Gastroesophageal sphincter (tissue), 4 donors: ENCODE measurements around the gene C20orf202. TPM values are rescaled to one million over a fixed set of nuclear protein-coding genes. Genes with fewer than 3 reads are reported as not detected.

Experiments
- ATAC-seq: fragments of 150-250 bp; one replicate; pipeline ENCODE4 v1.9.1; 2016; ENCODE audit warnings: mild to moderate bottlenecking, moderate library complexity
- H3K27ac ChIP-seq, 4 donors: fragments of 200-600 bp; sonication (generic) in 3 of 4; 1 replicate in 3 of 4; 2 replicates in 1 of 4; pipeline ENCODE4 v1.5.1; 2016 to 2019
- H3K27me3 ChIP-seq: fragments of 200-600 bp; sonication (generic); one replicate; pipeline ENCODE4 v1.5.1; 2019
- H3K36me3 ChIP-seq, 2 donors: fragments of 200-600 bp; sonication (generic); one replicate each; pipeline ENCODE4 v1.5.1; 2019; ENCODE audit warnings: control low read depth in 1 of 2
- H3K4me1 ChIP-seq, 3 donors: fragments of 200-600 bp; sonication (generic); 1 replicate in 2 of 3; 2 replicates in 1 of 3; pipeline ENCODE4 v1.5.1; 2016 to 2019; ENCODE audit warnings: control low read depth in 2 of 3
- H3K4me3 ChIP-seq, 2 donors: fragments of 200-600 bp; sonication (generic); one replicate each; pipeline ENCODE4 v1.5.1; 2019; ENCODE audit warnings: mild to moderate bottlenecking in 1 of 2, moderate library complexity in 1 of 2
- H3K9me3 ChIP-seq, 3 donors: fragments of 200-600 bp; sonication (generic); one replicate each; pipeline ENCODE4 v1.5.1; 2017 to 2019; ENCODE audit warnings: control low read depth in 2 of 3
- EP300 ChIP-seq: sonication (generic); formaldehyde crosslinking; IDR thresholded peaks from one replicate; pipeline ENCODE4 v1.6.1; 2017; ENCODE audit warnings: antibody characterized with exemption, mild to moderate bottlenecking
- POLR2A ChIP-seq, 2 donors: fragments of 450-650 bp; IDR thresholded peaks; one replicate each; pipeline ENCODE4 v1.6.1; 2017; ENCODE audit warnings: antibody characterized with exemption in 2 of 2, mild to moderate bottlenecking in 2 of 2, moderate library complexity in 1 of 2
- POLR2AphosphoS5 ChIP-seq: sonication (generic); formaldehyde crosslinking; IDR thresholded peaks from one replicate; pipeline ENCODE4 v1.6.1; 2017; ENCODE audit warnings: antibody characterized with exemption
- WGBS, 2 donors: methylation state at CpG; one replicate each; pipeline ENCODE4 v1.1.5; 2018; ENCODE audit warnings: low coverage in 1 of 2; 5-methylcytosine and 5-hydroxymethylcytosine counted together
- total RNA-seq, 4 donors: library from RNA; depleted of rRNA; stranded (reverse); fragments of >200 nt; gene quantifications; one replicate each; pipeline ENCODE4 v1.1.0, GENCODE V29; 2016
- TF ChIP-seq, protein P1 (sequence below), 4 experiments: fragments of 200-600 bp in 2 of 4; fragments of 450-650 bp in 2 of 4; sonication (generic) in 1 of 4; IDR thresholded peaks; one replicate each; pipeline ENCODE4 v1.5.1; 2017 to 2019; ENCODE audit warnings: antibody characterized with exemption in 4 of 4, mild to moderate bottlenecking in 2 of 4, moderate library complexity in 2 of 4

C20orf202 gene
- total RNA-seq, 4 donors from 2014 or later = 0.27 to 1.3 (median 0.62) TPM; not detected in 1

DNA sequence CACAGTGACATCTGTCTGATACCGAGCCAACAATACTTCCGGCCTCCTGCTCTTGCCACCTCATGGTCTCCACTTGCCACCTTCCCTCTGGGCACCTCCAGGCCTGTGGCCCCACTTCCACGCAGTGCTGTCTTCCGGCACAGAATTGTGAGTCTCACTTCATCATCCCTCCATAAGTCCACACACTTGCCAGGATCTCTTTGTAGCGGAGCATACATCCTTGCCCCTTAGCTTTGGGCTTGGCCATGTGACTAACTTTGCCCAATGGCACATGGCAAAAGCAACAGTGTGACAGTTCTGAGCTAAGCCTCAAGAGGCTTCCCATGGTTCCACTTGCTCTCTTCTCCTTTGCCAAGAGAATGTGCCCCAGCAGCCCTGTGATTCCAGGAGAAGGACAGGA, 4.5 kb upstream of the C20orf202 start:
- Histone ChIP-seq H3K9me3 (no peaks in the 10 kb centered on the region), H3K27me3 (peaks cover 9% of the 10 kb centered on the region), H3K27ac (no peak overlapping the region), H3K36me3 (no peaks in the 10 kb centered on the region), H3K4me1 (no peaks in the 10 kb centered on the region), H3K4me3 (no peak overlapping the region)
- no peak for TF ChIP-seq POLR2AphosphoS5
- no peak for TF ChIP-seq POLR2A (IDR thresholded peaks at IDR 0.05)
- TF ChIP-seq, protein P1, sequence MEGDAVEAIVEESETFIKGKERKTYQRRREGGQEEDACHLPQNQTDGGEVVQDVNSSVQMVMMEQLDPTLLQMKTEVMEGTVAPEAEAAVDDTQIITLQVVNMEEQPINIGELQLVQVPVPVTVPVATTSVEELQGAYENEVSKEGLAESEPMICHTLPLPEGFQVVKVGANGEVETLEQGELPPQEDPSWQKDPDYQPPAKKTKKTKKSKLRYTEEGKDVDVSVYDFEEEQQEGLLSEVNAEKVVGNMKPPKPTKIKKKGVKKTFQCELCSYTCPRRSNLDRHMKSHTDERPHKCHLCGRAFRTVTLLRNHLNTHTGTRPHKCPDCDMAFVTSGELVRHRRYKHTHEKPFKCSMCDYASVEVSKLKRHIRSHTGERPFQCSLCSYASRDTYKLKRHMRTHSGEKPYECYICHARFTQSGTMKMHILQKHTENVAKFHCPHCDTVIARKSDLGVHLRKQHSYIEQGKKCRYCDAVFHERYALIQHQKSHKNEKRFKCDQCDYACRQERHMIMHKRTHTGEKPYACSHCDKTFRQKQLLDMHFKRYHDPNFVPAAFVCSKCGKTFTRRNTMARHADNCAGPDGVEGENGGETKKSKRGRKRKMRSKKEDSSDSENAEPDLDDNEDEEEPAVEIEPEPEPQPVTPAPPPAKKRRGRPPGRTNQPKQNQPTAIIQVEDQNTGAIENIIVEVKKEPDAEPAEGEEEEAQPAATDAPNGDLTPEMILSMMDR (IDR thresholded peaks at IDR 0.05) = no peak
- no peak for TF ChIP-seq EP300
- no peak for ATAC-seq
- 89% methylated on average over 5 of the region's 5 CpGs; no CpG with 5 or more reads in 1 of the 2 donors for WGBS, 2 donors

DNA sequence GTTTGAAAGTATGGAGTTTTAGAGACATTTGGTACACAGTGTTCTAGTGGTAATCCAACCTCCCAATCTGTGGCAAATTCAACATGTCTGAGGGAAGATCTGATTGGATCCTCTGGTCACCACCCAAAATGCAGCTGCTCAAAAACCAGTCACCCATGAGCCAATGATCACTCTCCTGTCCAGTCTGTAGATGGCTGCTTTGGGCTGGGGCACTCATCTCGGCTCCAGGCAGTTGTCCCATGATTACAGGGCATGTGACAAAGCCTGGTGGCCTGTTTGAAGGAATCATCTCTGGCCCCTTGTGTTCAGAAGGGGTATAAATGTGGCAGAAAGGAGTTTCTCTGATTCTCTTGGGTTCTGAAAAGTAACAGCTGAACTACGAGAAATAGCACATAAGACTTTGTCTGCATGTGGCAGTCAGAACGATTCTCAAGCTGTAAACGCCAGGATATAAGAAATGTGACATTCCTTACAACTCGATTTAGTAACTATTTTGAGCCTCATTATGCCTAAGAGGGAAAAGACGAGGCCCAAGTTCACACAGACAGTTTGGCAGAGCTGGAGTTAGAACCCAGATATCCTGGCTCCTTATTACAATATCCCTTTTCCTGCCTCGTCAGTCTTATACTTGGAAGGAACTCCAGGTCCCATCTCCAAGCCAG, 3.9 kb upstream of the C20orf202 start:
- H3K4me3 ChIP-seq = no peak overlapping the region
- TF ChIP-seq POLR2AphosphoS5 (no peak), EP300 (no peak), POLR2A (IDR thresholded peaks at IDR 0.05) (no peak)
- TF ChIP-seq, protein P1 (IDR thresholded peaks at IDR 0.05) = no peak
- H3K27me3 ChIP-seq = peaks cover 15% of the 10 kb centered on the region
- H3K27ac ChIP-seq = no peak overlapping the region
- no peaks in the 10 kb centered on the region for H3K9me3 ChIP-seq
- no peak for ATAC-seq
- no peaks in the 10 kb centered on the region for H3K4me1 ChIP-seq
- no peaks in the 10 kb centered on the region for H3K36me3 ChIP-seq
- WGBS, 2 donors = 55 to 59% methylated on average over 5 to 6 of the region's 7 CpGs

DNA sequence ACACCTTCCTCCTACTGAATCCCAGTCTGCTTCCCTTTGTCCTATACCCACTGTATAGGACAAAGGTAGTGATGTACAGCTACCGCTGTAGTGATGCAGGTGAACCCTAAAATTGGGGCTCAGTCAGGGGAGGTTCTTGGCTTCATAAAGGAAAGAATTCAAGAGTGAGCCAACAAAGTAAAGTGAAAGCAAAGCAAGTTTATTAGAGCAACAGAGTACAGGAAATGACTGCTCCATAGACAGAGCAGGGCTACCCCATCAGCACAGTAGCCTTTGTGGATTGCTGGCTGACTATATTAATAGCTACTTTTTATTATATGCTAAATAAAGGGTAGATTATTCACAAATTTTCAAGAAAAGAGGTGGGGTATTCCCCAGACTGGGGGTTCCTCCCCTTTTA, 3.3 kb upstream of the C20orf202 start:
- H3K4me1 ChIP-seq = no peaks in the 10 kb centered on the region
- no peak overlapping the region for H3K4me3 ChIP-seq
- H3K27me3 ChIP-seq = peaks cover 19% of the 10 kb centered on the region
- WGBS, 2 donors = 100% methylated on average over 1 of the region's 1 CpG; no CpG with 5 or more reads in 1 of the 2 donors
- H3K27ac ChIP-seq = no peak overlapping the region
- H3K9me3 ChIP-seq = no peaks in the 10 kb centered on the region
- no peak for ATAC-seq
- TF ChIP-seq, protein P1 (IDR thresholded peaks at IDR 0.05) = no peak
- TF ChIP-seq EP300 (no peak), POLR2A (IDR thresholded peaks at IDR 0.05) (no peak), POLR2AphosphoS5 (no peak)
- no peaks in the 10 kb centered on the region for H3K36me3 ChIP-seq

DNA sequence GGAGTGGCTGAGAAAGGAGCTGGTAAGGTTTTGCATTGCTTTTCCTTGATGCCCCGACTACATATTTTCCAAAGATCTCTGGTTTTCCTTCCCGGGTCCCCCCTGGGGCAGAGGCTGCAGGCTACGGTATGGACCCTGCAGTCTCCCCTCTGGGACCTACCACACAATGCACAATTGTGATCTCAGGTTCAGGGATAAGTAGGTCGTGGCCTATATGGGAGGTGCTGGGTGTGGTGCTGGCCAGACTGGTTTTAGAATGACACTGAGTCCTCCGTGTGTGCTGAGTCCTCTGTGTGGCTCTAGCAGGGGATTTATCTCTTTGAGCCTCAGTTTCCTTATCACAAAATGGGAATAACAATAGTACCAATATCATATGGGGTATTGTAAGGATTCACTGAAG, 376 bp downstream of the C20orf202 start:
- Histone ChIP-seq H3K27me3 (peaks cover 19% of the 10 kb centered on the region), H3K36me3 (no peaks in the 10 kb centered on the region), H3K4me1 (no peaks in the 10 kb centered on the region), H3K27ac (no peak overlapping the region), H3K4me3 (no peak overlapping the region), H3K9me3 (no peaks in the 10 kb centered on the region)
- ATAC-seq = no peak
- 64% methylated on average over 3 of the region's 5 CpGs; no CpG with 5 or more reads in 1 of the 2 donors for WGBS, 2 donors
- TF ChIP-seq, protein P1 (IDR thresholded peaks at IDR 0.05) = no peak
- TF ChIP-seq POLR2AphosphoS5 (no peak), EP300 (no peak), POLR2A (IDR thresholded peaks at IDR 0.05) (no peak)

DNA sequence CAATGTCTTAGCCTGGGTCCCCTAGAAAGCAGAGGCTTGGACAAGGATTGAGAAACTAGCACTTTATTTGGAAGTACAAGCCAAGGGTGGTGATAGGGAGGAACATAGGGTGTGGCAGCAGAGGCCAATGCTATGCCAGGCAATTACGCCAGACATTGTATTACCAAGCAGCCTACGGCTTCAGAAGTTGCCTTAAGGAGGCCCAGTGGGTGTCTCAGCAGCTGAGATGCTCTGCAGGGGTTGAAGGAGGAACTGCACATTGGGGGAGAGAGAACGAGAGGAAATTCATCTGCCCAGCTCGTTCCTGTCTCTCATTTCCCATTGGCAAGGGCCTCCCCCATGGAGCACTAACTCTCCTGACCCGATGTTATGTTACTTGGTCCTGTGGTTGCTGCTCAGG, 859 bp downstream of the C20orf202 start:
- peak; percentile 50 for ATAC-seq
- 65% methylated on average over 3 of the region's 5 CpGs; no CpG with 5 or more reads in 1 of the 2 donors for WGBS, 2 donors

More for the DNA sequence above, 859 bp downstream of the C20orf202 start:
- H3K4me3 ChIP-seq = no peak overlapping the region
- peaks cover 19% of the 10 kb centered on the region for H3K27me3 ChIP-seq
- no peaks in the 10 kb centered on the region for H3K4me1 ChIP-seq
- no peaks in the 10 kb centered on the region for H3K9me3 ChIP-seq
- TF ChIP-seq POLR2AphosphoS5 (no peak), POLR2A (IDR thresholded peaks at IDR 0.05) (no peak), EP300 (no peak)
- TF ChIP-seq, protein P1 (IDR thresholded peaks at IDR 0.05) = no peak
- H3K36me3 ChIP-seq = no peaks in the 10 kb centered on the region
- no peak overlapping the region for H3K27ac ChIP-seq
